Stimulated activated memory B cell treated with anti-CD40 and anti-IgM and Interleukin-4, amounts not matched to agents 10 μg/mL and 1 μg/mL and 100 μg/mL, for 72 hours (primary cell): ENCODE data around the gene KCNG4.

Experiments used
- ATAC-seq: fragments of 150-1000 bp; cut with Tn5 transposase; 2 replicates; pipeline ENCODE4 v1.10.0; 2021
- H3K27ac Mint-ChIP-seq: one replicate; pipeline ENCODE4 v1.8.0; 2022; ENCODE audit warnings: mild to moderate bottlenecking, mixed read lengths
- H3K27me3 Mint-ChIP-seq: one replicate; pipeline ENCODE4 v1.8.0; 2022; ENCODE audit warnings: mixed read lengths
- H3K36me3 Mint-ChIP-seq: one replicate; pipeline ENCODE4 v1.8.0; 2022; ENCODE audit warnings: mixed read lengths
- H3K4me1 Mint-ChIP-seq: one replicate; pipeline ENCODE4 v1.8.0; 2022; ENCODE audit warnings: mixed read lengths
- H3K4me3 Mint-ChIP-seq: one replicate; pipeline ENCODE4 v1.8.0; 2022; ENCODE audit warnings: mild to moderate bottlenecking, moderate library complexity, mixed read lengths
- H3K9me3 Mint-ChIP-seq: one replicate; pipeline ENCODE4 v1.8.0; 2022; ENCODE audit warnings: mixed read lengths

Gene KCNG4, protein sequence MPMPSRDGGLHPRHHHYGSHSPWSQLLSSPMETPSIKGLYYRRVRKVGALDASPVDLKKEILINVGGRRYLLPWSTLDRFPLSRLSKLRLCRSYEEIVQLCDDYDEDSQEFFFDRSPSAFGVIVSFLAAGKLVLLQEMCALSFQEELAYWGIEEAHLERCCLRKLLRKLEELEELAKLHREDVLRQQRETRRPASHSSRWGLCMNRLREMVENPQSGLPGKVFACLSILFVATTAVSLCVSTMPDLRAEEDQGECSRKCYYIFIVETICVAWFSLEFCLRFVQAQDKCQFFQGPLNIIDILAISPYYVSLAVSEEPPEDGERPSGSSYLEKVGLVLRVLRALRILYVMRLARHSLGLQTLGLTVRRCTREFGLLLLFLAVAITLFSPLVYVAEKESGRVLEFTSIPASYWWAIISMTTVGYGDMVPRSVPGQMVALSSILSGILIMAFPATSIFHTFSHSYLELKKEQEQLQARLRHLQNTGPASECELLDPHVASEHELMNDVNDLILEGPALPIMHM

DNA sequence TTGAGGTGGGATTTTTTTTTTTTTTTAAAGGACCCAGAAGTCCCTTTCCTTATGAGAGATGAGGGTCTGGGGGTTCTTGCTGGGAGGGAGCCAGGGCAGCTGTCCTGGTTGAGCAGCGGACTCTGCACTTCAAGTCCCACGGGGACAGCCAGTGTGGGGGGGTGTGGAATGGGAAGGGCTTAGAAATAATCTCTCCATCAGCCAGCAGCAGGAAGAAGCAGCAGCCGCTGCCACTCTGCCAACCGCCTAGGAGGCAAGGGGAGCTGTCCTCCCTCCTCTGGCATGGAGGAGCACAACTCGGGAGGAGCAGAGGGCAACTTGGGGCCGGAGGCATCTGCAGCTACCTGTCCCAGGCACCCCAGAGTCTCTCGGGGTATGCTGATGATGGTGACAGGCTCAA lies at the start of gene KCNG4:
KCNG4 (minus strand) TSS at position 104 of the 400 bp plus-strand sequence. CDS start 2,527 bp downstream, outside the sequence.
- Mint-ChIP-seq H3K4me3 (no peak within 1 kb of the TSS), H3K36me3 (no peaks in the 10 kb centered on the region), H3K27ac (no peak within 1 kb of the TSS), H3K27me3 (peaks cover 47% of the 10 kb centered on the region), H3K9me3 (peaks cover 7% of the 10 kb centered on the region), H3K4me1 (no peaks in the 10 kb centered on the region)
- ATAC-seq, result no peak

DNA sequence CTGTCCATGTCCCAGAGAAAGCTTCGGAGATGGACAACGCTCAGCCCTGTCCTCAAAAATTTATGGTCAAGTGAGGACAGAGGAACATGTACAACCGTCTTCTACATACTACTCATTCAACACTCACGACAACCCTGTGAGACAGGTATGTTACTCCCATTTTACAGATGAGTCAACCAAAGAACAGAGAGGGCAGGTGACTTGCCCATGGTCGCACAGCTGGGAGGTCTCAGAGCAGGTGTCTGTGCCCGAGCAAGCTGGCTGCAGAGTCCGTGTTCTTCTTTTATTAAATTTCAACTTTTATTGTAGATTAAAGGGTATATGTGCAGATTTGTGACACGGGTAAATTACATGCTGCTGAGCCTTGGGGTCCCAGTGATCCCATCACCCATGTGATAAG lies 49.1 kb upstream of the KCNG4 start:
- H3K9me3 Mint-ChIP-seq, result no peaks in the 10 kb centered on the region
- peaks cover 50% of the 10 kb centered on the region for H3K27me3 Mint-ChIP-seq
- H3K4me1 Mint-ChIP-seq, result no peaks in the 10 kb centered on the region
- ATAC-seq, result no peak
- no peak overlapping the region for H3K27ac Mint-ChIP-seq
- no peaks in the 10 kb centered on the region for H3K36me3 Mint-ChIP-seq
- no peak overlapping the region for H3K4me3 Mint-ChIP-seq

- H3K9me3 Mint-ChIP-seq, result no peaks in the 10 kb centered on the region
- H3K27me3 Mint-ChIP-seq, result peaks cover 53% of the 10 kb centered on the region
- no peaks in the 10 kb centered on the region for H3K36me3 Mint-ChIP-seq
- no peak overlapping the region for H3K27ac Mint-ChIP-seq
- ATAC-seq, result no peak
- H3K4me3 Mint-ChIP-seq, result no peak overlapping the region
- H3K4me1 Mint-ChIP-seq, result no peaks in the 10 kb centered on the region
These were observed 46.9 kb upstream of the KCNG4 start for GRCh38 chr16:84286578-84287240.

- Mint-ChIP-seq H3K9me3 (no peaks in the 10 kb centered on the region), H3K4me3 (no peak overlapping the region), H3K36me3 (no peaks in the 10 kb centered on the region), H3K4me1 (no peaks in the 10 kb centered on the region), H3K27me3 (peaks cover 33% of the 10 kb centered on the region), H3K27ac (no peak overlapping the region)
- ATAC-seq, result no peak
These were observed 44.4 kb upstream of the KCNG4 start for GRCh38 chr16:84284154-84284722.

- no peak overlapping the region for H3K4me3 Mint-ChIP-seq
- peaks cover 26% of the 10 kb centered on the region for H3K27me3 Mint-ChIP-seq
- H3K9me3 Mint-ChIP-seq, result no peaks in the 10 kb centered on the region
- no peak overlapping the region for H3K27ac Mint-ChIP-seq
- H3K4me1 Mint-ChIP-seq, result no peaks in the 10 kb centered on the region
- no peaks in the 10 kb centered on the region for H3K36me3 Mint-ChIP-seq
- no peak for ATAC-seq
These were observed 43.7 kb upstream of the KCNG4 start for GRCh38 chr16:84283314-84284153.

DNA sequence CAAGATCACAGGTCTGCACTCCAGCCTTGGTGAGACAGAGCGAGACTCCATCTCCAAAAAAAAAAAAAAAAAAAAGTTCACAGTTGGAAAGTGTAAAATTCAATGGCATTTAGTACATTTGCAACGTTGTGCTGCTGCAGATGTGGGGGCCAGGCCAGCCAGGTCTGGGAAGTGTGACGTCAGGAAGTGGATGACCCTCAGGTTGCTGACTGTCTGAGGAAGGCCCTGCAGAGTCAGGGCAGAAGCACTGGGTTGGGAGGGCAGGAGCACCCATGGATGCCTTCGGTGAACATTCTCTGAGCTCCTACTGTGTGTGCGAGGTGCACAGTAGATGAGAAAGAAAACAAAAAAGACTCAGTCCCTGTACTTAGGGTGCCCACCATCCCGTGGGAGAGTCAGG lies 42.7 kb upstream of the KCNG4 start:
- peaks cover 18% of the 10 kb centered on the region for H3K27me3 Mint-ChIP-seq
- H3K4me1 Mint-ChIP-seq, result no peaks in the 10 kb centered on the region
- no peak overlapping the region for H3K4me3 Mint-ChIP-seq
- no peaks in the 10 kb centered on the region for H3K9me3 Mint-ChIP-seq
- ATAC-seq, result no peak
- H3K27ac Mint-ChIP-seq, result no peak overlapping the region
- no peaks in the 10 kb centered on the region for H3K36me3 Mint-ChIP-seq

DNA sequence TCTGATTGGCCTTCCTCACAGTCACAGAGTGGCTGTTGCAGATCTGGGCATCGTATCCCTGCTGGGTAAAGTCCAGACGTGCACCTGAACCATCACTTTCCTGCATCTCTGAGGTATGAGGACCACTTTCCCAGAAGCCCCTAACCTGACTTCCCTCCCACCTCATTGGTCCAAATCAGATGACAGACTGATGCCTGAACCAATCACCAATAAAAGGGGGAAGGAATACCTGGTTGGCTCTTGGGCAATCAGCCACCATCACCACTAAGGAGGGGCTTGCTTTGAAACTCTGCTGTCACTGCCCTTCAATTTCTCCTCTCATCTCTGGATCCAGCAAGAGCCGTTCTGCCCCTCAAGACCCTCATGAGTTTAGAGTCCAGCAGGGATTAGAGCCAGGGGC lies 41.3 kb upstream of the KCNG4 start:
- Mint-ChIP-seq H3K9me3 (no peaks in the 10 kb centered on the region), H3K27ac (no peak overlapping the region), H3K27me3 (peaks cover 19% of the 10 kb centered on the region), H3K4me1 (no peaks in the 10 kb centered on the region), H3K36me3 (no peaks in the 10 kb centered on the region), H3K4me3 (no peak overlapping the region)
- no peak for ATAC-seq

- no peak overlapping the region for H3K4me3 Mint-ChIP-seq
- no peaks in the 10 kb centered on the region for H3K4me1 Mint-ChIP-seq
- no peaks in the 10 kb centered on the region for H3K36me3 Mint-ChIP-seq
- H3K27me3 Mint-ChIP-seq, result peaks cover 28% of the 10 kb centered on the region
- no peak overlapping the region for H3K27ac Mint-ChIP-seq
- ATAC-seq, result no peak
- H3K9me3 Mint-ChIP-seq, result no peaks in the 10 kb centered on the region
These were observed 40.1 kb upstream of the KCNG4 start for GRCh38 chr16:84279881-84280280.

- H3K4me3 Mint-ChIP-seq, result no peak overlapping the region
- no peaks in the 10 kb centered on the region for H3K9me3 Mint-ChIP-seq
- ATAC-seq, result no peak
- peaks cover 27% of the 10 kb centered on the region for H3K27me3 Mint-ChIP-seq
- no peak overlapping the region for H3K27ac Mint-ChIP-seq
- no peaks in the 10 kb centered on the region for H3K36me3 Mint-ChIP-seq
- no peaks in the 10 kb centered on the region for H3K4me1 Mint-ChIP-seq
These were observed 39.2 kb upstream of the KCNG4 start for GRCh38 chr16:84278968-84279367.

DNA sequence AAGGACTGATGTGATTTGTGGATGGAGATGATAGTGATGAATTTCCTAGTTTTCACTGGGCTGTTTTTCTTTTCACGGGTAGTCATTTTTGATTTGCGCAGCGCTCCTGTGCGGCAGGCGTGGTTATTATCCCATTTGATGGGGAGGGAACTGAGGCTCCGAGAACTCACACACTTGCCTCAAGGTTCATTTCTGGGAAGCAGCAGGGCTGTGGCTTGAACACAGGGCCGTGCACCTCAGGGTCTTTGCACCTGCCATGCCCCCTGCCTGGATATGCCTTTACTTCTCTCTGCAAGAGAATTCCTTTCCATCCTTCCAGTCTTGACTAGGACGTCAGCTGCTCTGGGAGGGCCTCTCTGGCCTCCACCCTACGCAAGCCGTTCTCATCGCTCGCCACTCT lies 38.5 kb upstream of the KCNG4 start:
- Mint-ChIP-seq H3K4me1 (no peaks in the 10 kb centered on the region), H3K4me3 (no peak overlapping the region), H3K27me3 (peaks cover 21% of the 10 kb centered on the region), H3K27ac (no peak overlapping the region), H3K36me3 (no peaks in the 10 kb centered on the region), H3K9me3 (no peaks in the 10 kb centered on the region)
- ATAC-seq, result no peak

DNA sequence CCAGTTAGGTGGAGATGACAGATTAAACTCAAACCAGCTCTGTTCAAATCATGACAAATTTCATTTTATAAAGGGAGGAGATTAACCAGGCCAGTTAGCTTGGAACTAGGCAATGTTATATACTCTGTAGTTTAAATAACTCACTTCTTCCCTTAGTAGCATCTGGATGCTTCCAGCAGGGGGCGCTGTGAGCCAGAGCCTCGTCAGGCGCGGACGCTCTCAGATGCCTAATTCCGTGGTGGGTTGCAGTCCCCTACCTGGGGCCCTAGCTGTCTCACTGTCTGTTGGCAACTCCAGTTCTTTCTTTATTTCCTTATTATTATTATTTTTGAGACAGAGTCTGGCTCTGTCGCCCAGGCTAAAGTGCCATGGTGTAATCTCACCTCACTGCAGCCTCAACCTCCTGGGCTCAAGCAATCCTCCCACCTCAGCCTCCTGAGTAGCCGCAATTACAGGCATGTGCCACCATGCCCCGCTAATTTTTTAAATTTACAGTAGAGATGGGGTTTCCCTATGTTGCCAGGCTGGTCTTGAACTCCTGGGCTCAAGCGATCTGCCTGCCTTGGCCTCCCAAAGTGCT lies 37.5 kb upstream of the KCNG4 start:
- Mint-ChIP-seq H3K36me3 (no peaks in the 10 kb centered on the region), H3K27me3 (peaks cover 11% of the 10 kb centered on the region), H3K27ac (no peak overlapping the region), H3K9me3 (no peaks in the 10 kb centered on the region), H3K4me1 (no peaks in the 10 kb centered on the region), H3K4me3 (no peak overlapping the region)
- peak; percentile 50 for ATAC-seq

DNA sequence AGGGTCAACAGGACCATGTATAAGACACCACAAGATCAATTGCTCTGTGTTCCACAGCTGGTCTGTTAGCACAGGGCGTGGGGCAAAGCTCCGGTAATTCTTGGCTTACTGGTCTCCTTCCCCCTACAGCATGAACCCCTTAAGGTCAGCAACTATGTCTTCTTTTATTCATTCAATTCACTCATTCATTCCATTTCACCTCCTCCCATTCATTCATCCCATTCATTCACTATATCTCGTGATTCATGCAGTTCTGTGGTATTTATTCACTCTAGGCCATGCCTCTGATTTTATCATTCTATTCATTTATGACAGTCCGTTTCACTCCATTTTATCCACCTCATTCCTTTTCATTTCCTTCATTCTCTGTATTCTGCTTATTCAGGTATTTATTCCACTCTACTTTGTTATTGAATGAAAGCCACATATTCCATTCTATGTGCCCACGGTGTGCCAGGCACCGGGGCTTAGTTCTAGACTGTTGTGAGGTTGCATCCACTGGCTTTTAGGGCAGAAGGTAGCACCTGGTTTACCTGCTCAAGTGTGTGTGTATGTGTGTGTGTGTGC lies 35.9 kb upstream of the KCNG4 start:
- Mint-ChIP-seq H3K9me3 (no peaks in the 10 kb centered on the region), H3K4me1 (no peaks in the 10 kb centered on the region), H3K27ac (no peak overlapping the region), H3K4me3 (no peak overlapping the region), H3K36me3 (no peaks in the 10 kb centered on the region), H3K27me3 (peaks cover 9% of the 10 kb centered on the region)
- no peak for ATAC-seq

- no peaks in the 10 kb centered on the region for H3K36me3 Mint-ChIP-seq
- no peak overlapping the region for H3K27ac Mint-ChIP-seq
- H3K4me1 Mint-ChIP-seq, result no peaks in the 10 kb centered on the region
- no peak overlapping the region for H3K4me3 Mint-ChIP-seq
- H3K9me3 Mint-ChIP-seq, result no peaks in the 10 kb centered on the region
- no peak for ATAC-seq
- H3K27me3 Mint-ChIP-seq, result peaks cover 9% of the 10 kb centered on the region
These were observed 34.7 kb upstream of the KCNG4 start for GRCh38 chr16:84274515-84274914.

DNA sequence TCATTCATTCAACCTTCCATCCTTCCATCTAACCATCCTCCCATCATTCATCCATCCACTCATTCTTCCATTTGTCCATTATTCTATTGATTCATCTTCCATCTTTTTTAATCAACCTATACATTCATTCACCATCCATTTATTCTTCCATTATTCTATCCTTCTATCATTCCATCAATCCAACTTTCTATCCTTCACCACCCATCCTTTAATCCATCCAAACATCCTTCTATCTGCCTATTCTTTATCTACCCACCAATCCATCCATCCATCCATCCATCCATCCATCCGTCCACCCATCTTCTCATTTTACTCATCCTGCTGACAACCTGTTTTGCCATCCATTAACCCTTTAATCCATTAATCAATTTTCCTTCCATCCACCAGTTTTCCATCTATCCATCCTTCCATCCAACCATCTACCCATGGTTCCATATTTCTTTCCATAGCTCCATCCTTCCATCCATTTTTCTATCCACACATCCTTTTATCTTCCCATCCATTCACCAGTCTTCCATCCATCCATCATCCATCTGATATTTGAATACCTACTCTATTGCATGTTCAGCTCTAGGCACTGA lies 33.0 kb upstream of the KCNG4 start:
- H3K27me3 Mint-ChIP-seq, result peaks cover 9% of the 10 kb centered on the region
- H3K4me3 Mint-ChIP-seq, result no peak overlapping the region
- H3K4me1 Mint-ChIP-seq, result no peaks in the 10 kb centered on the region
- no peaks in the 10 kb centered on the region for H3K36me3 Mint-ChIP-seq
- no peak overlapping the region for H3K27ac Mint-ChIP-seq
- no peaks in the 10 kb centered on the region for H3K9me3 Mint-ChIP-seq
- ATAC-seq, result no peak
